Measurements from ENCODE around the gene SH2D6. TPM values are rescaled to one million over a fixed set of nuclear protein-coding genes. Genes with fewer than 3 reads are reported as not detected.

The SH2D6 gene
- total RNA-seq, 1 donor from 2014 or later, result not detected

GRCh38 chr2:85429213-85429923, 10.9 kb downstream of the SH2D6 start:
- H3K27me3 ChIP-seq (ENCODE audit: control insufficient read depth, insufficient read depth, low read length), result no peaks in the 10 kb centered on the region
- TF ChIP-seq CTCF (IDR thresholded peaks at IDR 0.05; ENCODE audit: insufficient read depth, low read length, poor library complexity, severe bottlenecking), result no peak
- no peaks in the 10 kb centered on the region for H3K36me3 ChIP-seq (ENCODE audit: control insufficient read depth, insufficient read depth, low read length)
- DNase-seq (ENCODE audit: low read depth), result no peak
- no peak overlapping the region for H3K4me3 ChIP-seq (ENCODE audit: low read depth, low read length)

GRCh38 chr2:85429924-85430289, 11.4 kb downstream of the SH2D6 start:
- H3K36me3 ChIP-seq (ENCODE audit: control insufficient read depth, insufficient read depth, low read length), result no peaks in the 10 kb centered on the region

GRCh38 chr2:85430752-85431569, 12.4 kb downstream of the SH2D6 start:
- Histone ChIP-seq H3K36me3 (ENCODE audit: control insufficient read depth, insufficient read depth, low read length) (no peaks in the 10 kb centered on the region), H3K4me3 (ENCODE audit: low read depth, low read length) (no peak overlapping the region), H3K27me3 (ENCODE audit: control insufficient read depth, insufficient read depth, low read length) (no peaks in the 10 kb centered on the region)
- no peak for DNase-seq (ENCODE audit: low read depth)
- TF ChIP-seq CTCF (IDR thresholded peaks at IDR 0.05; ENCODE audit: insufficient read depth, low read length, poor library complexity, severe bottlenecking), result no peak

More at GRCh38 chr2:85429924-85430289, 11.4 kb downstream of the SH2D6 start:
- H3K4me3 ChIP-seq (ENCODE audit: low read depth, low read length), result no peak overlapping the region
- no peak for TF ChIP-seq CTCF (IDR thresholded peaks at IDR 0.05; ENCODE audit: insufficient read depth, low read length, poor library complexity, severe bottlenecking)
- no peak for DNase-seq (ENCODE audit: low read depth)
- no peaks in the 10 kb centered on the region for H3K27me3 ChIP-seq (ENCODE audit: control insufficient read depth, insufficient read depth, low read length)

GRCh38 chr2:85431570-85432205, 13.2 kb downstream of the SH2D6 start:
- DNase-seq (ENCODE audit: low read depth), result no peak
- Histone ChIP-seq H3K36me3 (ENCODE audit: control insufficient read depth, insufficient read depth, low read length) (no peaks in the 10 kb centered on the region), H3K27me3 (ENCODE audit: control insufficient read depth, insufficient read depth, low read length) (no peaks in the 10 kb centered on the region), H3K4me3 (ENCODE audit: low read depth, low read length) (no peak overlapping the region)
- no peak for TF ChIP-seq CTCF (IDR thresholded peaks at IDR 0.05; ENCODE audit: insufficient read depth, low read length, poor library complexity, severe bottlenecking)

GRCh38 chr2:85433511-85434089, 15.1 kb downstream of the SH2D6 start:
- H3K36me3 ChIP-seq (ENCODE audit: control insufficient read depth, insufficient read depth, low read length), result no peaks in the 10 kb centered on the region
- H3K27me3 ChIP-seq (ENCODE audit: control insufficient read depth, insufficient read depth, low read length), result no peaks in the 10 kb centered on the region
- DNase-seq (ENCODE audit: low read depth), result peak; percentile 68
- no peak for TF ChIP-seq CTCF (IDR thresholded peaks at IDR 0.05; ENCODE audit: insufficient read depth, low read length, poor library complexity, severe bottlenecking)
- no peak overlapping the region for H3K4me3 ChIP-seq (ENCODE audit: low read depth, low read length)

Data from kidney epithelial cell (primary cell).